Keratinocyte (primary cell): ENCODE results near the gene EDC4. TPM values are rescaled to one million over a fixed set of nuclear protein-coding genes. Genes with fewer than 3 reads are reported as not detected.

ENCODE experiments used
- DNase-seq: peaks from one replicate; pipeline ENCODE4 v3.0.0-alpha.2; 2011; ENCODE audit warnings: low read depth, missing footprints, low spot score
- FAIRE-seq: peaks from 2 replicates; lab custom pipeline; 2011; peaks lifted over from hg19 to GRCh38; lab: Jason Lieb, UNC
- H2AFZ ChIP-seq: 2 replicates; pipeline ENCODE4 v1.6.0; 2012; ENCODE audit warnings: low read length, control low read depth, inconsistent platforms; ENCODE audit not compliant: control insufficient read depth
- H3K27ac ChIP-seq: 2 replicates; pipeline ENCODE4 v1.5.1; 2011; ENCODE audit warnings: low read length; ENCODE audit not compliant: control insufficient read depth, insufficient read depth
- H3K27me3 ChIP-seq: 3 replicates; pipeline ENCODE4 v1.6.0; 2011; ENCODE audit warnings: low read length; ENCODE audit not compliant: control insufficient read depth, insufficient read depth; ENCODE audit errors: extremely low read depth
- H3K36me3 ChIP-seq, 2 experiments: 2 replicates in 1 of 2; 3 replicates in 1 of 2; pipeline ENCODE4 v1.5.1; 2011; ENCODE audit warnings: low read length in 2 of 2, mild to moderate bottlenecking in 1 of 2; ENCODE audit not compliant: control insufficient read depth in 2 of 2, insufficient read depth in 2 of 2; ENCODE audit errors: extremely low read depth in 1 of 2
- H3K4me1 ChIP-seq: 3 replicates; pipeline ENCODE4 v1.5.1; 2011; ENCODE audit warnings: low read length; ENCODE audit not compliant: control insufficient read depth, insufficient read depth; ENCODE audit errors: extremely low read depth
- H3K4me2 ChIP-seq: 3 replicates; pipeline ENCODE4 v1.6.0; 2011; ENCODE audit warnings: low read depth, low read length; ENCODE audit not compliant: control insufficient read depth, insufficient read depth; ENCODE audit errors: extremely low read depth
- H3K4me3 ChIP-seq, 3 experiments: fragments of 200-600 bp in 1 of 3; sonication (generic) in 1 of 3; 2 replicates in 2 of 3; 3 replicates in 1 of 3; pipeline ENCODE4 v1.5.1; 2011 to 2016; ENCODE audit warnings: low read length in 3 of 3, mild to moderate bottlenecking in 3 of 3, control low read depth in 2 of 3, inconsistent platforms in 1 of 3, low read depth in 1 of 3, mixed read lengths in 1 of 3, mixed run types in 1 of 3, moderate library complexity in 1 of 3; ENCODE audit not compliant: control insufficient read depth in 2 of 3, insufficient read depth in 2 of 3; ENCODE audit errors: extremely low read depth in 1 of 3
- H3K79me2 ChIP-seq: 2 replicates; pipeline ENCODE4 v1.6.0; 2012; ENCODE audit warnings: low read length; ENCODE audit not compliant: control insufficient read depth, insufficient read depth
- H3K9ac ChIP-seq: 3 replicates; pipeline ENCODE4 v1.6.0; 2011; ENCODE audit warnings: low read length; ENCODE audit not compliant: control insufficient read depth, insufficient read depth; ENCODE audit errors: extremely low read depth
- H3K9me1 ChIP-seq: 3 replicates; pipeline ENCODE4 v1.6.0; 2011; ENCODE audit warnings: low read length; ENCODE audit not compliant: control insufficient read depth, insufficient read depth; ENCODE audit errors: extremely low read depth
- H3K9me3 ChIP-seq: 2 replicates; pipeline ENCODE4 v1.5.1; 2012; ENCODE audit warnings: low read depth, low read length; ENCODE audit not compliant: control insufficient read depth
- H4K20me1 ChIP-seq: 3 replicates; pipeline ENCODE4 v1.6.0; 2011; ENCODE audit warnings: low read length; ENCODE audit not compliant: control insufficient read depth, insufficient read depth; ENCODE audit errors: extremely low read depth
- CTCF ChIP-seq, 3 experiments: IDR thresholded peaks in 1 of 3; conservative IDR thresholded peaks in 1 of 3; optimal IDR thresholded peaks in 1 of 3; 2 replicates in 2 of 3; 3 replicates in 1 of 3; pipeline versions ENCODE3 to v1.5.1; 2011; ENCODE audit warnings: low read length in 3 of 3, mild to moderate bottlenecking in 3 of 3, moderate library complexity in 2 of 3, control low read depth in 1 of 3, inconsistent platforms in 1 of 3; ENCODE audit not compliant: insufficient read depth in 2 of 3; ENCODE audit errors: extremely low read depth in 1 of 3
- EZH2 ChIP-seq: IDR thresholded peaks from one replicate; pipeline ENCODE4 v1.6.1; 2012; ENCODE audit warnings: inconsistent platforms, mild to moderate bottlenecking, low read length, moderate library complexity
- dilution Hi-C: fragments of 300-500 bp; cut with MboI; formaldehyde crosslinking; loops from one replicate; pipeline ENCODE4 v1.7.0; 2020; ENCODE audit warnings: low sequenced_read_pairs; ENCODE audit not compliant: extremely low pct_ligation_motif_present
- polyA plus RNA-seq, 5 experiments: library from polyadenylated mRNA; depleted of rRNA in 3 of 5; stranded (reverse) in 3 of 5; stranded (forward) in 1 of 5; unstranded in 1 of 5; fragments of >200 nt; gene quantifications; 1 replicate in 1 of 5; 2 replicates in 3 of 5; 3 replicates in 1 of 5; pipeline versions ENCODE4 v1.2.1 to v1.2.3, GENCODE V29; 2011 to 2012; ENCODE audit warnings: missing spikeins in 2 of 5, low read depth in 1 of 5, low replicate concordance in 1 of 5

EDC4 gene
- polyA plus RNA-seq, 1 donor (not counting 4 experiments of a cell fraction or from before 2014, with no cell fraction given) = 16.7 TPM

GRCh38 chr16:67922221-67922620, 49.4 kb downstream of the EDC4 start:
- Histone ChIP-seq H3K4me1 (peaks cover 33% of the 10 kb centered on the region), H3K4me3 (no peak overlapping the region), H3K4me2 (no peak overlapping the region), H3K27ac (no peak overlapping the region), H3K36me3 (peaks cover 3 to 10% of the 10 kb centered on the region in 2 experiments), H3K9me1 (peaks cover 9% of the 10 kb centered on the region), H3K9me3 (no peaks in the 10 kb centered on the region), H3K9ac (no peak overlapping the region), H3K27me3 (no peaks in the 10 kb centered on the region), H4K20me1 (peaks cover 17% of the 10 kb centered on the region), H3K79me2 (peaks cover 4% of the 10 kb centered on the region), H2AFZ (no peak overlapping the region)
- no peak for FAIRE-seq
- TF ChIP-seq CTCF (optimal IDR thresholded peaks at IDR 0.05 in 1 of 3, IDR thresholded peaks at IDR 0.05 in 1 of 3, conservative IDR thresholded peaks at IDR 0.05 in 1 of 3; ENCODE audit: extremely low read depth in 1 of 3, insufficient read depth in 2 of 3, low read length in 3 of 3) (no peak), EZH2 (no peak)
- dilution Hi-C loops = no loop called here
- DNase-seq = no peak

GRCh38 chr16:67922740-67923139, 49.9 kb downstream of the EDC4 start:
- Histone ChIP-seq H3K27me3 (no peaks in the 10 kb centered on the region), H3K4me3 (no peak overlapping the region), H3K79me2 (peaks cover 4% of the 10 kb centered on the region), H2AFZ (no peak overlapping the region), H4K20me1 (peaks cover 13% of the 10 kb centered on the region), H3K9me3 (no peaks in the 10 kb centered on the region), H3K36me3 (peaks cover 5 to 14% of the 10 kb centered on the region in 2 experiments), H3K9me1 (peaks cover 6% of the 10 kb centered on the region), H3K9ac (no peak overlapping the region), H3K4me1 (peaks cover 28% of the 10 kb centered on the region), H3K27ac (no peak overlapping the region), H3K4me2 (no peak overlapping the region)
- dilution Hi-C loops = no loop called here
- TF ChIP-seq EZH2 (no peak), CTCF (optimal IDR thresholded peaks at IDR 0.05 in 1 of 3, IDR thresholded peaks at IDR 0.05 in 1 of 3, conservative IDR thresholded peaks at IDR 0.05 in 1 of 3; ENCODE audit: extremely low read depth in 1 of 3, insufficient read depth in 2 of 3, low read length in 3 of 3) (peak in 2 of 3 experiments; percentile 21 to 23)
- DNase-seq (no peak), FAIRE-seq (peak; percentile 17)
